Stimulated activated CD8-positive, alpha-beta memory T cell treated with anti-CD3 and anti-CD28 coated beads, Interleukin-2, amount 100 ng/mL, for 48 hours (primary cell): ENCODE data around the gene HYLS1.

Experiments
- DNase-seq, 2 donors: peaks; one replicate each; pipeline ENCODE4 v3.0.0-alpha.2; 2020; ENCODE audit warnings: low read depth in 2 of 2

Gene HYLS1

DNA sequence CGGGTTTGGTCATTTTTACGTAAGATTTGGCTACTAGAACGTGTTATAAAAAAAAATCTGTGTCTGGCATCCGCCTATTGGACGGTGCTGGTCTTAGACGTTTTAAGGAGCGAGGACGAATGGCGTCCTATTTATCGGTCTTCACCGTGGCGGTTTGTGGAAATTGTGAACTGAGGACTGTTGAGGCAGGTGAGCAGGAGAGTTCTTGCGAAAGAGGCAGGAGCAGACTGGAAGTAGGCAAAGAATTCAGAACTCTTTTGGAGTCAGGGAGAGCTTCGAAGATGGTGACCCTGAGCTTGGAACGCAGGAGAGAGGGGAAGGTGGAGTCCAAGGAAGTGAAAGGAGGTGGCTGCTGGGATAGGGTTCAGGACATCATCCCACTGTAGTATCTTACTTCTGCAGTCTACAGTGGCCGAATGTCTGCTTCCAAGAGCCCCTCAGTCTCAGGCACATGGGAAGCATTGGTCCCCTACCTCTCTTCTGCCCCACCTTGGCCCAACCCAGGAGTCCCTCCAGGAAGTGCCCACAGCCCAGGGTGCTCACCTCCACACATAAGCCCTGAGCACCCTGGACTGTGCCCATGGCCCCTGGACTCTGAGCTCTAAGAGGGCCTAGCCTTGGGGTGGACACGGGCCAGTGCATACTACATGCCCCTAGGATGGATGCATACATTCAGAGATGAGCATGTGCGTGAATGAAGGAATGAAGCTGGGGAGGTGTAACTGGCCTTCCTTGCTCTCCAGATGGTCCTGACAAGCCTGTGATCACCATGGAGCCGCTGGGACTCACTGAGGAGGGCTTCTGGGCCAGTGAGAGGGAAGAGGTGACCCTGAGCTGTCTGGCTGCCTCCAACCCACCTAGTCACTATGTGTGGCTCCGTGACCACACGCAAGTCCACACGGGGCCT, 62.1 kb downstream of the HYLS1 start:
- no peak for DNase-seq

DNA sequence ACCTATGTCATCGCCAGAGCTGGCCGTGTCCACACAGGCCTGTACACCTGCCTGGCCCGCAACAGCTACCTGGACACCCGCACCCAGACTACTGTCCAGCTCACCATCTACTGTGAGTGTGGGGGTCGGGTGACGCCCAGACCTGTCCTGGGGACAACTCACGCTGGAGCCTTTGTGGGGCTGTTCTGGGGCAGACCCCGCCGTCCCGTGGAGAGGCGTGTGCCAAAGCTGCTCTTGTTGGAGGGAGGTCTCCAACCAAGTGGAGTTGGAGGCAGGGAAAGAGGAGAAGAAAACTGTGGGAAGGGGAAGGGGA, 62.7 kb downstream of the HYLS1 start:
- DNase-seq = no peak
